T-helper 1 cell (primary cell): ENCODE results near the gene ZMYM4.

Experiments used
- DNase-seq, 5 donors: peaks; one replicate each; pipeline ENCODE4 v3.0.0-alpha.2; 2012 to 2020

ZMYM4 gene

GRCh38 chr1:35426097-35426586 is 157.6 kb downstream of the ZMYM4 start:
- DNase-seq: no peak

GRCh38 chr1:35428360-35428759 is 159.9 kb downstream of the ZMYM4 start:
- DNase-seq: no peak

- no peak for DNase-seq
These were observed 162.3 kb downstream of the ZMYM4 start for GRCh38 chr1:35430762-35431161.

GRCh38 chr1:35431173-35431599 is 162.7 kb downstream of the ZMYM4 start:
- DNase-seq: peak in 1 of 5 donors; percentile 63

GRCh38 chr1:35432231-35432630 is 163.7 kb downstream of the ZMYM4 start:
- DNase-seq: no peak

GRCh38 chr1:35433714-35434113 is 165.2 kb downstream of the ZMYM4 start:
- DNase-seq: no peak

- no peak for DNase-seq
These were observed 166.2 kb downstream of the ZMYM4 start for GRCh38 chr1:35434703-35435102.

- no peak for DNase-seq
These were observed 167.6 kb downstream of the ZMYM4 start for GRCh38 chr1:35436078-35436477.

- no peak for DNase-seq
These were observed 168.7 kb downstream of the ZMYM4 start for GRCh38 chr1:35437200-35437599.

- DNase-seq: no peak
These were observed 171.1 kb downstream of the ZMYM4 start for GRCh38 chr1:35439626-35440025.

- no peak for DNase-seq
These were observed 173.5 kb downstream of the ZMYM4 start for GRCh38 chr1:35441926-35442579.

GRCh38 chr1:35442734-35443133 is 174.2 kb downstream of the ZMYM4 start:
- DNase-seq: no peak

DNA sequence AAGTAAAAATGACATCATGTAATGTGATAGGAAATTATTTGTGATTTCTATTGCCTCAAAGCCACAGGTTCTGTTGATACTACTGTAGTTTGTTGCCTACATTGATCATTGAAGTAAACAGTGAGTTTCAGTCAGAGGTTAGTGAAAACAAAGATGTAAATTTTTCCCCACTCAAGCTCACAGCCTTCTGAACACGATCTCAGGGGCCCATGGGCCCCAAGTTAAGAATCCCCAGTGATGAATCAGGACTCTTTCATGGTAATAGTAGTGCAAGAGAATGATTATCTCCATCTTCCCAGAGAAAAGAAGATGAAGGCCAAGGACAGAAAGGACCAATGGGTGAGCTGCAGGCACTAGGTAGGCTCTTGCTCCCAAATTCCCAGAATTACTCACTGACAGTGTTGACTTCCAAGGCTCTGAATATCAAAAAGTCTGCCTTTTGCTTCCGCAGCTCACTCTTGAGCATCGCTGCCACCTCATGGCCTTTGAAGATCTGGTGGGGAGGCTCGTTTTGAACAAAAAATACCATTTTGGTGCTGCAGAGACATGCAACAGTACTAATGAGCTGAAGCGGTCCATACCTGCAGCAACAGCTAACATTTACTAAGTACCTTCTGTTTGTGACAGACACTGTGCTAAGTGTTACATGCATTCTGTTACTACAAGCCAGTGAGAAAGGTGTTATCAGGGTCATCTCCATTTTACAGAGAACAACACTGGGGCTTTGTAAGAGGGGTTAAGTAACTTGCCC is 175.4 kb downstream of the ZMYM4 start:
- no peak for DNase-seq

- no peak for DNase-seq
These were observed 175.9 kb downstream of the ZMYM4 start for GRCh38 chr1:35444519-35444774.

DNA sequence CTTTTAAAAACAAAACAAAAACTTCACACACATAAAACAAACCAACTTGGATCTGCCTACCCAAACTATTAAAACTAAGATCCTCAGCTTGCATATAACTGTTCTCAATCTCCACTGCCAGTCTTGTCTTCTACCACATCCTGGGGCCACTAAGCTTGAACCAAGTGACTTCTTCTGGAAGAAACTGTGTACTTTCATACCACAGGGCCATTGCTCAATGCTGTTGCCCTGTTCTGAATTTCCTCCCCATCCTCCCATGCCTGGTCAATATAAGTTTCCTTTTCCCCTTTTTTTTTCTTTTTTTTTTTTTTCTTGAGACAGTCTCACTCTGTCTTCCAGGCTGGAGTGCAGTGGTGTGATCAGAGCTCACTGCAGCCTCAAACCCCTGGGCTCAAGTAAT is 178.8 kb downstream of the ZMYM4 start:
- DNase-seq: peak in 1 of 5 donors; percentile 30

DNA sequence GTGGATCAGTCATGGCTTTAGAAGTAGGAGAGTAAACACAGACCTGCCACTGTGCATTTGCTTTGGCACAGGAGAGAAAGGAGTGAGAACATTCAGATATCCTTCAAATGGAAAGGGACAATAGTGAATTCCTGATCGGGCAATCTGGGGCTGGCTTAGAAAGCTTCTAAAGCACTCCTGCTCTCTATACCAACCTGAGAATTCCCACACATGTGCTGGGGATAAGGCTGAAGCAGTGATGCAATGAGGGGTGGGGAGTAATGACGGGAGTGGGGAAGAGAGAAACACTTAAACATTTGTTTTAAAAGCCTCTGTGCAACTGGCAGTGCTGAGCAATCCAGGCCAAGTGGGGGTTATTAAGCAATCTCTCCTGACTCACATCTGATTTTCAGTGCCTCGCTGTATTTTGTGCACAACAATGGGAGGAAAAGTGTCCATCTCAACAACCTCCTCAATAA is 179.9 kb downstream of the ZMYM4 start:
- DNase-seq: no peak

GRCh38 chr1:35449334-35450008 is 181.0 kb downstream of the ZMYM4 start:
- DNase-seq: no peak

GRCh38 chr1:35451125-35451528 is 182.6 kb downstream of the ZMYM4 start:
- peak; percentile 30 to 73 (median 61) for DNase-seq

DNA sequence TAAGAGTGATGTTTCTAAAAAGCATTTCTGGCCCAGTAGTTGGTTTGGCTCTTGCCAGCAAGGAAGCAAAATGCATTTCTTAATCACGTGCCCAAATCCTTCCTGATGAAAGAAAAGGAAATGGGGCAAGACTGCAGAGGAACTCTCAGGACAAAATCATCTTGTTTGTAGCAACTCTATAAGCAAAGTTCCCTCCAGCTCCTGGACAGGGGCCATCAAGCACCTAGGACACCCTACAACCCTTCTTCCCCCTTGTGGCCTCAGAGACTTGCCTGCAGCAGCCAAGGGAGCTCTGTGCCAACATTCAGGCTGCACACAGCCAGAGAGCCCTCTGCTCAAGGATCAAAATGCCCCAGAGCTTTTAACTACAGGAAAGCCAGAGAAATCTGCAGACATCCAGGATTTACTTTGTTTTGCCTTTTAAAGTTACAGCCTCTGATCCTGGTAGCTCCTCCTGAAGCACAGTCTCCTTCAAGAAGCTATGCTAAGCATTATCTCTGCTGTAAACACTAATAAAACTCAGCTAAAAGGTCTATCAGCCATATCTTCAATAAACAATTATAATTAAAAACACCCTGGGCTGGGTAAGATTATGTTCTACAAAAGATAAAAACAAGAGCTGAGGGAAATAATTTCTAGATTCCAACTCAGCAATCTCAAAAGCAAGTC is 183.7 kb downstream of the ZMYM4 start:
- no peak for DNase-seq

GRCh38 chr1:35453031-35453430 is 184.5 kb downstream of the ZMYM4 start:
- no peak for DNase-seq

- no peak for DNase-seq
These were observed 185.7 kb downstream of the ZMYM4 start for GRCh38 chr1:35454176-35454575.

- DNase-seq: peak in 1 of 5 donors; percentile 16
These were observed 186.1 kb downstream of the ZMYM4 start for GRCh38 chr1:35454616-35455015.

DNA sequence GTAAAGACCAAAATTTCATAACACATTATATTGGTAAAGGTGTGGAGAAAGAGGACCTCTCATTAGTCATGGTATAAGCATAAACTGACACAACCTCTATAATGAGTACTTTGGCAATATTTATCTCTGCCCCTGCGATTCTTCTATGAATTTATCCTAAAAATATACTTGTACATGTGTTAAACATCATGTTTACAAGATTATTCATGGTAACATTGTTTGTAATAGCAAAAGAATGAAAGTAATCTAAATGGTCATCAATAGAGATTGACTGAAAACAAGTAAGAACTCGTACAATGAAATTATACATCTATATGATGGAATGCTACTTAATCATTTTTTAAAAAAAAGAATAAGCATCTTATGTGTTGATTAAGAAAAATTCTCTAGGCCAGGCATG is 192.3 kb downstream of the ZMYM4 start:
- no peak for DNase-seq
